ENCODE measurements around the gene STOML1. TPM values are rescaled to one million over a fixed set of nuclear protein-coding genes. Genes with fewer than 3 reads are reported as not detected.

STOML1 gene
- total RNA-seq, 1 experiment from 2014 or later: 2.5 TPM

DNA sequence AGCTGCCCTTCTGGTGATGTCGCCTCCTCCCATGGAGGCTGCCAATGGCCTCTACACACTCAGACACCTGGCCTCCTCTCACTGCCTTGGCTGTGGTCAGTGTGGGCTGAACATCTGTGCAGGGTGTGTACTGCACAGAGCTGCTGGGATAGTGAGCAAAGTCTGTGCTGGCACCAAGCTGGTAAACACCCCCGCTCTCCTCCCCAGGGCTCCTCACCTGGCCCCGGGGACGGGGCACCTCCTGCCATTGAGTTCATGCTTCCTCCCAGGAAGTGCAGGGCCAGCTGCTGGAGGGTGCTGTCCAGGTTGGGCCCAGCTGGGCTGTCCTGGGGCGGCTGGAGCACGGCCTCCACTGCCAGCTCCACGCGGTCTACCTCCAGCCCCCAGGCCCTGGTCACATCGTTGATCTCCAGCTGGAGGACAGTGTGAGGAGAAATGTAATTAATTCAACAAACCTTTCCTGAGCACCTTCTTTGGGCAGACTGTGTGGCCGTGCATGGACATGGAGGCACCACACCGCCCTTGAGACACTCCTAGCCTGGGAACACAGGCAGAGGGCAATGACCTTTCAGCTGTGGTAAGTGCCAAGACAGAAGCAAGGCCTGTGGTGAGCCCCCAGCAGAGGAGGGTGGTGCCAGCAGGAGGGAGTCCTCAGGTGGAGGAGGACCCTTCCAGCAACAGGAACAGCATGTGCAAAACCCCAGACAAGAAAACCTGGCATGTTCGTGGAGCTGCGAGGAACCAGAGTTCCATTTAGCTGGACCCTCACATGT is 6.8 kb downstream of the STOML1 start:
- no peaks in the 10 kb centered on the region for H3K9me3 ChIP-seq (ENCODE audit: control insufficient read depth, low read depth, low read length)
- H2AK5ac ChIP-seq (ENCODE audit: insufficient read length, low read length): no peak overlapping the region
- no peak overlapping the region for H3T11ph ChIP-seq (ENCODE audit: low read length)
- H2BK15ac ChIP-seq (ENCODE audit: low read depth, low read length): no peak overlapping the region
- H4K5ac ChIP-seq (ENCODE audit: insufficient read length, low read depth, low read length): no peak overlapping the region
- no peak overlapping the region for H3K9ac ChIP-seq (ENCODE audit: extremely low read depth, insufficient read length, low read length)
- no peak overlapping the region for H4K91ac ChIP-seq (ENCODE audit: insufficient read length, low read depth, low read length)
- Mint-ChIP-seq H3K4me3 (no peak overlapping the region), H3K27ac (no peak overlapping the region), H3K36me3 (ENCODE audit: insufficient read depth in 1 of 3, low read depth in 3 of 3) (no peaks in the 10 kb centered on the region), H3K9me3 (no peaks in the 10 kb centered on the region), H3K27me3 (ENCODE audit: low read depth) (peaks cover 4% of the 10 kb centered on the region), H3K4me1 (peaks cover 3 to 5% of the 10 kb centered on the region in 2 experiments; a peak in 3 of 4 replicates)
- no peak overlapping the region for H4K8ac ChIP-seq (replicated peaks; ENCODE audit: insufficient read length, low read depth, low read length)
- no CpG with 5 or more reads among the region's 13 CpGs for WGBS (ENCODE audit: extremely low coverage, insufficient read length, low lambda C conversion rate)
- H2BK120ac ChIP-seq (ENCODE audit: low read depth, low read length, poor library complexity, severe bottlenecking): no peak overlapping the region
- no peak overlapping the region for H3K56ac ChIP-seq (ENCODE audit: insufficient read length, low read depth, low read length)
- no peak overlapping the region for H3K14ac ChIP-seq (ENCODE audit: insufficient read depth, low read length)
- no peaks in the 10 kb centered on the region for H3K4me1 ChIP-seq (ENCODE audit: insufficient read depth, low read length)
- TF ChIP-seq, protein P1, sequence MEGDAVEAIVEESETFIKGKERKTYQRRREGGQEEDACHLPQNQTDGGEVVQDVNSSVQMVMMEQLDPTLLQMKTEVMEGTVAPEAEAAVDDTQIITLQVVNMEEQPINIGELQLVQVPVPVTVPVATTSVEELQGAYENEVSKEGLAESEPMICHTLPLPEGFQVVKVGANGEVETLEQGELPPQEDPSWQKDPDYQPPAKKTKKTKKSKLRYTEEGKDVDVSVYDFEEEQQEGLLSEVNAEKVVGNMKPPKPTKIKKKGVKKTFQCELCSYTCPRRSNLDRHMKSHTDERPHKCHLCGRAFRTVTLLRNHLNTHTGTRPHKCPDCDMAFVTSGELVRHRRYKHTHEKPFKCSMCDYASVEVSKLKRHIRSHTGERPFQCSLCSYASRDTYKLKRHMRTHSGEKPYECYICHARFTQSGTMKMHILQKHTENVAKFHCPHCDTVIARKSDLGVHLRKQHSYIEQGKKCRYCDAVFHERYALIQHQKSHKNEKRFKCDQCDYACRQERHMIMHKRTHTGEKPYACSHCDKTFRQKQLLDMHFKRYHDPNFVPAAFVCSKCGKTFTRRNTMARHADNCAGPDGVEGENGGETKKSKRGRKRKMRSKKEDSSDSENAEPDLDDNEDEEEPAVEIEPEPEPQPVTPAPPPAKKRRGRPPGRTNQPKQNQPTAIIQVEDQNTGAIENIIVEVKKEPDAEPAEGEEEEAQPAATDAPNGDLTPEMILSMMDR (conservative IDR thresholded peaks at IDR 0.05): no peak
- no peak overlapping the region for H3K4ac ChIP-seq (ENCODE audit: low read depth, low read length)
- no peak overlapping the region for H3K23ac ChIP-seq (ENCODE audit: insufficient read length, low read depth, low read length)
- no peaks in the 10 kb centered on the region for H3K79me2 ChIP-seq (ENCODE audit: insufficient read depth, low read length)
- H2BK5ac ChIP-seq (ENCODE audit: insufficient read length, low read length): no peak overlapping the region
- no peak for DNase-seq
- no peak overlapping the region for H2BK12ac ChIP-seq (ENCODE audit: insufficient read length, low read depth, low read length)
- no peaks in the 10 kb centered on the region for H3K23me2 ChIP-seq (ENCODE audit: insufficient read length, low read depth, low read length, poor library complexity, severe bottlenecking)
- H4K20me1 ChIP-seq (ENCODE audit: control insufficient read depth, insufficient read depth, insufficient read length): no peaks in the 10 kb centered on the region
- no peak overlapping the region for H2AFZ ChIP-seq (ENCODE audit: low read length)
- H3K4me2 ChIP-seq (ENCODE audit: insufficient read depth, insufficient read length, low read length): no peak overlapping the region
- no peak overlapping the region for H2BK20ac ChIP-seq (ENCODE audit: low read depth, low read length, poor library complexity, severe bottlenecking)
- no peaks in the 10 kb centered on the region for H3K79me1 ChIP-seq (ENCODE audit: insufficient read depth, low read depth, low read length, poor library complexity, severe bottlenecking)
- no peaks in the 10 kb centered on the region for H3K27me3 ChIP-seq (ENCODE audit: insufficient read depth, low read length)
- no peak overlapping the region for H3K18ac ChIP-seq (ENCODE audit: insufficient read length, low read depth, low read length)
- H3K27ac ChIP-seq (ENCODE audit: insufficient read length, low read depth, low read length): no peak overlapping the region

Measured in H9 (cell line).